Liver (tissue), 3 donors: ENCODE measurements around the gene DTX3L.

Experiments
- GABPA ChIP-seq, 2 donors: IDR thresholded peaks in 1 of 2; conservative IDR thresholded peaks in 1 of 2; 2 replicates each; pipeline ENCODE4 v1.6.1; 2016; ENCODE audit warnings: antibody characterized with exemption in 2 of 2, mild to moderate bottlenecking in 1 of 2, moderate library complexity in 1 of 2
- NR2F2 ChIP-seq: IDR thresholded peaks from 2 replicates; pipeline ENCODE4 v1.6.1; 2016; ENCODE audit warnings: antibody characterized with exemption
- SP1 ChIP-seq: IDR thresholded peaks from 2 replicates; pipeline ENCODE4 v1.6.1; 2018; ENCODE audit warnings: antibody characterized with exemption, mild to moderate bottlenecking
- TF ChIP-seq, protein P1 (sequence below): fragments of 150-350 bp; IDR thresholded peaks from 2 replicates; pipeline ENCODE4 v1.5.1; 2017; ENCODE audit warnings: improper control_type of control experiment, low read depth, low read length; ENCODE audit not compliant: missing input control
- TF ChIP-seq, protein P2 (sequence below): IDR thresholded peaks from 2 replicates; pipeline ENCODE4 v1.6.1; 2016; ENCODE audit warnings: antibody characterized with exemption, mild to moderate bottlenecking
- TF ChIP-seq, protein P3 (sequence below): IDR thresholded peaks from 2 replicates; pipeline ENCODE4 v1.6.1; 2016; ENCODE audit warnings: antibody characterized with exemption
- donor health status: healthy.
- donor health status: healthy.

DNA sequence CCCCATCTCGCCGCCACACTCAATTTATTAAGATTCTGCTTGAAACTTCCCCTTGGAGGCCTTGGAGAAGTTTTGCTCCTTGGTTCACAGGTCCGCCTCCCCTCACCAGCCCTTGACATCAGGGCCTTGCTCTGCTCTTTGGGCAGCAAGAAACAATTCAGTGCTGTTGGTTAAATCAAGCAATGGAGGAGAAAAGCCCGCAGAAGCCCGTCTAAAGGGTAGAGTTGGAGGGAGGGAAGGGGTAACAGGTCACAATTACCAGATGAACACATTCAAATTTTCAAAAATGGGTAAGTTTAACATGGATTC is 467 bp upstream of the DTX3L start:
- TF ChIP-seq NR2F2, result no peak
- TF ChIP-seq, protein P1, sequence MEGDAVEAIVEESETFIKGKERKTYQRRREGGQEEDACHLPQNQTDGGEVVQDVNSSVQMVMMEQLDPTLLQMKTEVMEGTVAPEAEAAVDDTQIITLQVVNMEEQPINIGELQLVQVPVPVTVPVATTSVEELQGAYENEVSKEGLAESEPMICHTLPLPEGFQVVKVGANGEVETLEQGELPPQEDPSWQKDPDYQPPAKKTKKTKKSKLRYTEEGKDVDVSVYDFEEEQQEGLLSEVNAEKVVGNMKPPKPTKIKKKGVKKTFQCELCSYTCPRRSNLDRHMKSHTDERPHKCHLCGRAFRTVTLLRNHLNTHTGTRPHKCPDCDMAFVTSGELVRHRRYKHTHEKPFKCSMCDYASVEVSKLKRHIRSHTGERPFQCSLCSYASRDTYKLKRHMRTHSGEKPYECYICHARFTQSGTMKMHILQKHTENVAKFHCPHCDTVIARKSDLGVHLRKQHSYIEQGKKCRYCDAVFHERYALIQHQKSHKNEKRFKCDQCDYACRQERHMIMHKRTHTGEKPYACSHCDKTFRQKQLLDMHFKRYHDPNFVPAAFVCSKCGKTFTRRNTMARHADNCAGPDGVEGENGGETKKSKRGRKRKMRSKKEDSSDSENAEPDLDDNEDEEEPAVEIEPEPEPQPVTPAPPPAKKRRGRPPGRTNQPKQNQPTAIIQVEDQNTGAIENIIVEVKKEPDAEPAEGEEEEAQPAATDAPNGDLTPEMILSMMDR, result no peak
- no peak for TF ChIP-seq SP1
- TF ChIP-seq, protein P2, sequence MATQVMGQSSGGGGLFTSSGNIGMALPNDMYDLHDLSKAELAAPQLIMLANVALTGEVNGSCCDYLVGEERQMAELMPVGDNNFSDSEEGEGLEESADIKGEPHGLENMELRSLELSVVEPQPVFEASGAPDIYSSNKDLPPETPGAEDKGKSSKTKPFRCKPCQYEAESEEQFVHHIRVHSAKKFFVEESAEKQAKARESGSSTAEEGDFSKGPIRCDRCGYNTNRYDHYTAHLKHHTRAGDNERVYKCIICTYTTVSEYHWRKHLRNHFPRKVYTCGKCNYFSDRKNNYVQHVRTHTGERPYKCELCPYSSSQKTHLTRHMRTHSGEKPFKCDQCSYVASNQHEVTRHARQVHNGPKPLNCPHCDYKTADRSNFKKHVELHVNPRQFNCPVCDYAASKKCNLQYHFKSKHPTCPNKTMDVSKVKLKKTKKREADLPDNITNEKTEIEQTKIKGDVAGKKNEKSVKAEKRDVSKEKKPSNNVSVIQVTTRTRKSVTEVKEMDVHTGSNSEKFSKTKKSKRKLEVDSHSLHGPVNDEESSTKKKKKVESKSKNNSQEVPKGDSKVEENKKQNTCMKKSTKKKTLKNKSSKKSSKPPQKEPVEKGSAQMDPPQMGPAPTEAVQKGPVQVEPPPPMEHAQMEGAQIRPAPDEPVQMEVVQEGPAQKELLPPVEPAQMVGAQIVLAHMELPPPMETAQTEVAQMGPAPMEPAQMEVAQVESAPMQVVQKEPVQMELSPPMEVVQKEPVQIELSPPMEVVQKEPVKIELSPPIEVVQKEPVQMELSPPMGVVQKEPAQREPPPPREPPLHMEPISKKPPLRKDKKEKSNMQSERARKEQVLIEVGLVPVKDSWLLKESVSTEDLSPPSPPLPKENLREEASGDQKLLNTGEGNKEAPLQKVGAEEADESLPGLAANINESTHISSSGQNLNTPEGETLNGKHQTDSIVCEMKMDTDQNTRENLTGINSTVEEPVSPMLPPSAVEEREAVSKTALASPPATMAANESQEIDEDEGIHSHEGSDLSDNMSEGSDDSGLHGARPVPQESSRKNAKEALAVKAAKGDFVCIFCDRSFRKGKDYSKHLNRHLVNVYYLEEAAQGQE, result no peak
- TF ChIP-seq, protein P3, sequence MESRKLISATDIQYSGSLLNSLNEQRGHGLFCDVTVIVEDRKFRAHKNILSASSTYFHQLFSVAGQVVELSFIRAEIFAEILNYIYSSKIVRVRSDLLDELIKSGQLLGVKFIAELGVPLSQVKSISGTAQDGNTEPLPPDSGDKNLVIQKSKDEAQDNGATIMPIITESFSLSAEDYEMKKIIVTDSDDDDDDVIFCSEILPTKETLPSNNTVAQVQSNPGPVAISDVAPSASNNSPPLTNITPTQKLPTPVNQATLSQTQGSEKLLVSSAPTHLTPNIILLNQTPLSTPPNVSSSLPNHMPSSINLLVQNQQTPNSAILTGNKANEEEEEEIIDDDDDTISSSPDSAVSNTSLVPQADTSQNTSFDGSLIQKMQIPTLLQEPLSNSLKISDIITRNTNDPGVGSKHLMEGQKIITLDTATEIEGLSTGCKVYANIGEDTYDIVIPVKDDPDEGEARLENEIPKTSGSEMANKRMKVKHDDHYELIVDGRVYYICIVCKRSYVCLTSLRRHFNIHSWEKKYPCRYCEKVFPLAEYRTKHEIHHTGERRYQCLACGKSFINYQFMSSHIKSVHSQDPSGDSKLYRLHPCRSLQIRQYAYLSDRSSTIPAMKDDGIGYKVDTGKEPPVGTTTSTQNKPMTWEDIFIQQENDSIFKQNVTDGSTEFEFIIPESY, result no peak
- no peak for TF ChIP-seq GABPA (IDR thresholded peaks at IDR 0.05 in 1 of 2, conservative IDR thresholded peaks at IDR 0.05 in 1 of 2)
